NB4 (cell line): Measurements from ENCODE around the gene IWS1.

Experiments used
- CTCF ChIP-seq: IDR thresholded peaks from one replicate; pipeline ENCODE4 v1.5.1; 2012; ENCODE audit warnings: low read depth, low read length
- MAX ChIP-seq: IDR thresholded peaks from 2 replicates; pipeline ENCODE4 v1.6.1; 2011; ENCODE audit warnings: low read depth, low read length
- MYC ChIP-seq: IDR thresholded peaks from 2 replicates; pipeline ENCODE4 v1.6.1; 2011; ENCODE audit warnings: low read depth, low read length
- POLR2A ChIP-seq: IDR thresholded peaks from 2 replicates; pipeline ENCODE4 v1.6.1; 2011; ENCODE audit warnings: mild to moderate bottlenecking; ENCODE audit not compliant: insufficient read length; ENCODE audit errors: extremely low read depth

- TF ChIP-seq CTCF (no peak), POLR2A (no peak), MYC (no peak), MAX (no peak)
Measured at GRCh38 chr2:127552846-127553245, 26.6 kb upstream of the IWS1 start.
